Measurements from ENCODE around the gene RAB3GAP1. TPM values are rescaled to one million over a fixed set of nuclear protein-coding genes. Genes with fewer than 3 reads are reported as not detected.

RAB3GAP1 gene
- total RNA-seq, 1 experiment from 2014 or later, result 50.6 TPM

- H3K27me3 Mint-ChIP-seq (ENCODE audit: unreplicated experiment), result no peaks in the 10 kb centered on the region
- CTCF ChIA-PET, result no interaction called here
- TF ChIP-seq, protein P1, sequence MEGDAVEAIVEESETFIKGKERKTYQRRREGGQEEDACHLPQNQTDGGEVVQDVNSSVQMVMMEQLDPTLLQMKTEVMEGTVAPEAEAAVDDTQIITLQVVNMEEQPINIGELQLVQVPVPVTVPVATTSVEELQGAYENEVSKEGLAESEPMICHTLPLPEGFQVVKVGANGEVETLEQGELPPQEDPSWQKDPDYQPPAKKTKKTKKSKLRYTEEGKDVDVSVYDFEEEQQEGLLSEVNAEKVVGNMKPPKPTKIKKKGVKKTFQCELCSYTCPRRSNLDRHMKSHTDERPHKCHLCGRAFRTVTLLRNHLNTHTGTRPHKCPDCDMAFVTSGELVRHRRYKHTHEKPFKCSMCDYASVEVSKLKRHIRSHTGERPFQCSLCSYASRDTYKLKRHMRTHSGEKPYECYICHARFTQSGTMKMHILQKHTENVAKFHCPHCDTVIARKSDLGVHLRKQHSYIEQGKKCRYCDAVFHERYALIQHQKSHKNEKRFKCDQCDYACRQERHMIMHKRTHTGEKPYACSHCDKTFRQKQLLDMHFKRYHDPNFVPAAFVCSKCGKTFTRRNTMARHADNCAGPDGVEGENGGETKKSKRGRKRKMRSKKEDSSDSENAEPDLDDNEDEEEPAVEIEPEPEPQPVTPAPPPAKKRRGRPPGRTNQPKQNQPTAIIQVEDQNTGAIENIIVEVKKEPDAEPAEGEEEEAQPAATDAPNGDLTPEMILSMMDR (IDR thresholded peaks at IDR 0.05; ENCODE audit: unreplicated experiment), result no peak
- BruUV-seq (replicated peaks), result no TSS peak
- intact Hi-C loops (cut with micrococcal nuclease; ENCODE audit: unreplicated experiment), result no loop called here
- H3K9me3 Mint-ChIP-seq (ENCODE audit: low read depth, unreplicated experiment), result peaks cover 10% of the 10 kb centered on the region
- DNase-seq, result no peak
- H3K4me3 Mint-ChIP-seq (ENCODE audit: low read depth, unreplicated experiment), result no peak overlapping the region
- no peak overlapping the region for H3K27ac Mint-ChIP-seq (ENCODE audit: unreplicated experiment)
- peaks cover 8% of the 10 kb centered on the region for H3K4me1 Mint-ChIP-seq (ENCODE audit: low read depth, unreplicated experiment)
- H3K36me3 Mint-ChIP-seq (ENCODE audit: insufficient read depth, unreplicated experiment), result peaks cover 8% of the 10 kb centered on the region
Measured at GRCh38 chr2:135140606-135141005, 88.5 kb downstream of the RAB3GAP1 start.

DNA sequence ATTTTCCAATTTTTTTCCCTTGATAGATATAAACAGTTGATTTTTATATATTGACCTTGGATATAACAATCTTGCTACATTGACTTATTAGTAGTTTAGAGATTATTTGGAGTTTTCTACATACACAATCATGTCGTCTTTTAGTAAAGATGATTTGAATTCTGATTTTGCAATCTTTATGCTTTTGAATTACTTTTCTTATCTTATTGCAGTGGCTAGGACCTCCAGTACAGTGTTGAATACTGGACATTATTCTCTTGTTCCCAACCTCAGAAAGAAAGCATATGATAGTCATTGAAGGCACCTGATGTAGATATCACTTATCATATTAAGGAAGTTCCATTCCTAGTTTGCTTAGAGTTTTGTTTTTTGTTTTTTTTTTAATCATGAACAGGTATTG lies 90.2 kb downstream of the RAB3GAP1 start:
- CTCF ChIA-PET, result no interaction called here
- DNase-seq, result no peak
- BruUV-seq (replicated peaks), result no TSS peak
- Mint-ChIP-seq H3K27ac (ENCODE audit: unreplicated experiment) (no peak overlapping the region), H3K36me3 (ENCODE audit: insufficient read depth, unreplicated experiment) (peaks cover 8% of the 10 kb centered on the region), H3K4me1 (ENCODE audit: low read depth, unreplicated experiment) (peaks cover 8% of the 10 kb centered on the region), H3K9me3 (ENCODE audit: low read depth, unreplicated experiment) (peaks cover 10% of the 10 kb centered on the region), H3K4me3 (ENCODE audit: low read depth, unreplicated experiment) (no peak overlapping the region), H3K27me3 (ENCODE audit: unreplicated experiment) (no peaks in the 10 kb centered on the region)
- intact Hi-C loops (cut with micrococcal nuclease; ENCODE audit: unreplicated experiment), result no loop called here
- TF ChIP-seq, protein P1 (IDR thresholded peaks at IDR 0.05; ENCODE audit: unreplicated experiment), result no peak

DNA sequence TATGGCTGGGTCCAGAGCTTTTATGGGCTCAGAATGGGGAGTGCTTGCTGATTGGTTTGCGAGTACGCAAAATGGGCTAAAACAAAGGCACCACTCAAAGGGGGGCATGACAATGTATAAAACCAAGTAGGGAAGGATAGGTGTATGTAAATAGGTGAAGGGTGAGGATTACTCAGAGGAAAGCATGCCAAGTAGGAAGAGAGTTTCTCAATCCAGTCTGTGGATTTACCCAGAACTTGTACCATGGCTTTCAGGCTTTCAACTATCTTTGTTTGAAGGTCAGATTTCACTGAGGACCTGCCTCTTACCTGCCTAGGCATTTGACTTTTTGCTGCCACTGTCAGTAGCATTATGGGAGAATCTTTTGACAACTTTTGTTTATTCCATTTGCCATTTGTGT lies 92.3 kb downstream of the RAB3GAP1 start:
- no peak for DNase-seq
- BruUV-seq (replicated peaks), result no TSS peak
- intact Hi-C loops (cut with micrococcal nuclease; ENCODE audit: unreplicated experiment), result no loop called here

DNA sequence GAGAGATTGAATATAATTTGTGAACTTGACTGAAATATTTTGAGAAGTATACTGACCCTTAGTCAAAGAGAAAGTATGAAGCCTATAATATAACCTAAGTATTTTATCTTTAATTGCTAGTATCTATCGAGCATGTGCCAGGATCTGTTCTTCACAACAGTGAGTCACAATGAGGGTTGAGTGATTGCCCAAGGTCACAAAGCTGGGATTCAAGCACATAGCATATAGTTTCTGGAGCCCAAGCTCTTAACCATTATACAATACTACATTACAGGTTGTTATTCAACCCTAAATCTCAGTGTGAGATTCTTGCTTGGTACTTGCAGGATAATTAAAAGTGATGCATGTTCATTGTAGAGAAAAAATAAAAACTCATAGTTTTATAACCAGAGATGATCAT lies 97.2 kb downstream of the RAB3GAP1 start:
- CTCF ChIA-PET, result no interaction called here
- Mint-ChIP-seq H3K36me3 (ENCODE audit: insufficient read depth, unreplicated experiment) (peaks cover 16% of the 10 kb centered on the region), H3K9me3 (ENCODE audit: low read depth, unreplicated experiment) (peaks cover under 1% of the 10 kb centered on the region), H3K27ac (ENCODE audit: unreplicated experiment) (no peak overlapping the region), H3K4me1 (ENCODE audit: low read depth, unreplicated experiment) (peaks cover 4% of the 10 kb centered on the region), H3K27me3 (ENCODE audit: unreplicated experiment) (no peaks in the 10 kb centered on the region), H3K4me3 (ENCODE audit: low read depth, unreplicated experiment) (no peak overlapping the region)
- no peak for DNase-seq
- TF ChIP-seq, protein P1 (IDR thresholded peaks at IDR 0.05; ENCODE audit: unreplicated experiment), result no peak
- intact Hi-C loops (cut with micrococcal nuclease; ENCODE audit: unreplicated experiment), result no loop called here
- BruUV-seq (replicated peaks), result no TSS peak

More for the DNA sequence above, 92.3 kb downstream of the RAB3GAP1 start:
- TF ChIP-seq, protein P1 (IDR thresholded peaks at IDR 0.05; ENCODE audit: unreplicated experiment), result no peak
- H3K4me3 Mint-ChIP-seq (ENCODE audit: low read depth, unreplicated experiment), result no peak overlapping the region
- H3K27ac Mint-ChIP-seq (ENCODE audit: unreplicated experiment), result peak overlapping the region; percentile 71
- peaks cover 8% of the 10 kb centered on the region for H3K36me3 Mint-ChIP-seq (ENCODE audit: insufficient read depth, unreplicated experiment)
- peaks cover 8% of the 10 kb centered on the region for H3K4me1 Mint-ChIP-seq (ENCODE audit: low read depth, unreplicated experiment)
- H3K9me3 Mint-ChIP-seq (ENCODE audit: low read depth, unreplicated experiment), result peaks cover 10% of the 10 kb centered on the region
- no peaks in the 10 kb centered on the region for H3K27me3 Mint-ChIP-seq (ENCODE audit: unreplicated experiment)
- CTCF ChIA-PET, result no interaction called here
